H1 (cell line): Measurements from ENCODE around the gene CA9. TPM values are rescaled to one million over a fixed set of nuclear protein-coding genes. Genes with fewer than 3 reads are reported as not detected.
A peak's percentile ranks its signal among the peaks of the same experiment; 100 is the strongest.

ENCODE experiments used
- E2F6 ChIP-seq: IDR thresholded peaks from 2 replicates; pipeline ENCODE4 v1.6.1; 2012; ENCODE audit warnings: inconsistent platforms
- EGR1 ChIP-seq: IDR thresholded peaks from 2 replicates; pipeline ENCODE4 v1.6.1; 2011; ENCODE audit warnings: low read depth, low read length, borderline replicate concordance
- GABPA ChIP-seq: IDR thresholded peaks from 2 replicates; pipeline ENCODE4 v1.6.1; 2011; ENCODE audit warnings: mild to moderate bottlenecking, low read length, moderate library complexity, borderline replicate concordance; ENCODE audit not compliant: insufficient read depth
- KDM5A ChIP-seq: fragments of 200-600 bp; IDR thresholded peaks from 2 replicates; pipeline ENCODE4 v1.7.1; 2012; ENCODE audit warnings: mild to moderate bottlenecking, low read length, inconsistent platforms, mixed read lengths
- NRF1 ChIP-seq: IDR thresholded peaks from 2 replicates; pipeline ENCODE4 v1.6.1; 2011; ENCODE audit warnings: mild to moderate bottlenecking, low read depth, low read length, improper control_type of control experiment
- RAD21 ChIP-seq, 2 experiments: IDR thresholded peaks in 1 of 2; conservative IDR thresholded peaks in 1 of 2; 2 replicates each; pipeline ENCODE4 v1.6.1; 2011; ENCODE audit warnings: low read depth in 2 of 2, low read length in 2 of 2, improper control_type of control experiment in 1 of 2, inconsistent platforms in 1 of 2, mild to moderate bottlenecking in 1 of 2, moderate library complexity in 1 of 2
- SIN3A ChIP-seq, 2 experiments: IDR thresholded peaks in 1 of 2; conservative IDR thresholded peaks in 1 of 2; 2 replicates each; pipeline ENCODE4 v1.6.1; 2011 to 2012; ENCODE audit warnings: low read length in 2 of 2, improper control_type of control experiment in 1 of 2, low read depth in 1 of 2, mild to moderate bottlenecking in 1 of 2
- SP1 ChIP-seq: IDR thresholded peaks from 2 replicates; pipeline ENCODE4 v1.6.1; 2011; ENCODE audit warnings: low read depth, low read length
- SP2 ChIP-seq: IDR thresholded peaks from 2 replicates; pipeline ENCODE4 v1.6.1; 2012; ENCODE audit warnings: mild to moderate bottlenecking, low read length, inconsistent platforms
- TAF7 ChIP-seq: optimal IDR thresholded peaks from 2 replicates; pipeline ENCODE3; 2011; ENCODE audit warnings: low read depth, mild to moderate bottlenecking, inconsistent platforms, low read length, moderate library complexity, borderline replicate concordance
- polyA plus RNA-seq, 7 experiments: library from polyadenylated mRNA; depleted of rRNA in 3 of 7; stranded (reverse) in 5 of 7; unstranded in 2 of 7; fragments of >200 nt in 5 of 7; fragments of 200-250 nt in 2 of 7; gene quantifications; 1 replicate in 5 of 7; 2 replicates in 1 of 7; 4 replicates in 1 of 7; pipeline versions ENCODE4 v1.2.1 to v1.2.3, GENCODE V29; 2011 to 2013; ENCODE audit warnings: missing spikeins in 2 of 7, mixed read lengths in 2 of 7
- total RNA-seq: library from RNA; stranded (reverse); fragmentation: NEBNext Ultra II Directional; extraction: Animal tissue kit (Norgen Biotek cat#: 25700); gene quantifications from 2 replicates; pipeline ENCODE4 v1.2.1, GENCODE V29; 2021

CA9 gene
- total and polyA plus RNA-seq, 2 of the 8 experiments (the other 6 are each of a cell fraction or from before 2014, with no cell fraction given): 1.3 to 1.8 TPM

GRCh38 chr9:35728041-35728971 lies 54.6 kb downstream of the CA9 start (continued):
- TF ChIP-seq SIN3A (conservative IDR thresholded peaks at IDR 0.05 in 1 of 2, IDR thresholded peaks at IDR 0.05 in 1 of 2; ENCODE audit: low read depth in 1 of 2, low read length in 2 of 2) (no peak; a peak in 1 of 4 replicates), TAF7 (no peak), SP2 (no peak), E2F6 (no peak), RAD21 (IDR thresholded peaks at IDR 0.05 in 1 of 2, conservative IDR thresholded peaks at IDR 0.05 in 1 of 2; ENCODE audit: low read depth in 2 of 2, low read length in 2 of 2) (no peak), KDM5A (no peak), EGR1 (no peak), GABPA (no peak), SP1 (peak; percentile 85; the same call in 1 of the 2 replicates), NRF1 (no peak)
